GM12878 (cell line): ENCODE data around the gene NRBP1. TPM values are rescaled to one million over a fixed set of nuclear protein-coding genes. Genes with fewer than 3 reads are reported as not detected.

Experiments
- ATAC-seq: fragments of 200-7000 bp; cut with Tn5 transposase; 3 replicates; pipeline ENCODE4 v1.9.1; 2020; ENCODE audit warnings: mild to moderate bottlenecking, moderate library complexity
- BruUV-seq: library from RNA; stranded (reverse); fragments of 400-500 nt; replicated peaks from 2 replicates; lab custom pipeline; 2021; lab: Mats Ljungman, UMichigan
- CTCF ChIA-PET: fragments of 300-600 bp; sonication (Branson Sonifier 250); formaldehyde crosslinking; extraction: SDS; loops from one replicate; lab custom pipeline; 2021; ENCODE audit warnings: inconsistent platforms; lab: Yijun Ruan, JAX
- POLR2A ChIA-PET: fragments of 350-600 bp; formaldehyde crosslinking; extraction: SDS; loops from one replicate; lab custom pipeline; 2021; ENCODE audit warnings: inconsistent platforms; lab: Charles Lee
- RAD21 ChIA-PET: fragments of 300-600 bp; sonication (Branson Sonifier 250); formaldehyde crosslinking; loops from one replicate; lab custom pipeline; 2023; ENCODE audit warnings: antibody characterized with exemption; ENCODE audit not compliant: unreplicated experiment; lab: Charles Lee
- SMC1A ChIA-PET: fragments of 300-600 bp; sonication (Branson Sonifier 250); formaldehyde crosslinking; loops from one replicate; lab custom pipeline; 2023; ENCODE audit not compliant: unreplicated experiment, uncharacterized antibody; lab: Charles Lee
- DNase-seq: peaks from one replicate; pipeline ENCODE4 v3.0.0-alpha.2; 2011; ENCODE audit warnings: low read depth, low spot score
- FAIRE-seq: peaks from 3 replicates; lab custom pipeline; 2011; peaks lifted over from hg19 to GRCh38; lab: Jason Lieb, UNC
- H2AFZ ChIP-seq: 2 replicates; pipeline ENCODE4 v1.6.0; 2011; ENCODE audit warnings: low read depth, low read length, control low read depth; ENCODE audit not compliant: control insufficient read depth
- H3K27ac ChIP-seq: 2 replicates; pipeline ENCODE4 v1.5.1; 2011; ENCODE audit warnings: control low read depth; ENCODE audit not compliant: control insufficient read depth, insufficient read depth
- H3K27me3 ChIP-seq, 2 experiments: replicated peaks in 1 of 2; 2 replicates each; pipeline versions ENCODE4 v1.6.0 to v1.6.1; 2011; ENCODE audit warnings: low read length in 1 of 2; ENCODE audit not compliant: control insufficient read depth in 2 of 2, insufficient read depth in 2 of 2
- H3K36me3 ChIP-seq, 2 experiments: 2 replicates each; pipeline ENCODE4 v1.5.1; 2011; ENCODE audit warnings: low read length in 1 of 2; ENCODE audit not compliant: control insufficient read depth in 2 of 2, insufficient read depth in 2 of 2
- H3K4me1 ChIP-seq: 2 replicates; pipeline ENCODE4 v1.6.1; 2011; ENCODE audit warnings: mild to moderate bottlenecking, low read length, moderate library complexity, mixed read lengths; ENCODE audit not compliant: control insufficient read depth, insufficient read depth
- H3K4me2 ChIP-seq: 2 replicates; pipeline ENCODE4 v1.6.0; 2011; ENCODE audit warnings: control low read depth; ENCODE audit not compliant: control insufficient read depth, insufficient read depth
- H3K4me3 ChIP-seq: fragments of 200-600 bp; sonication (generic); 2 replicates; pipeline ENCODE4 v1.5.1; 2016
- H3K79me2 ChIP-seq: 2 replicates; pipeline ENCODE4 v1.6.0; 2011; ENCODE audit warnings: low read length; ENCODE audit not compliant: control insufficient read depth, insufficient read depth
- H3K9ac ChIP-seq: 2 replicates; pipeline ENCODE4 v1.8.0; 2011; ENCODE audit warnings: low read length, control low read depth, mixed read lengths; ENCODE audit not compliant: control insufficient read depth, insufficient read depth
- H3K9me3 ChIP-seq: replicated peaks from 3 replicates; pipeline ENCODE4 v1.5.1; 2011; ENCODE audit warnings: mild to moderate bottlenecking, low read length; ENCODE audit not compliant: control insufficient read depth, insufficient read depth
- H4K20me1 ChIP-seq: 2 replicates; pipeline ENCODE4 v1.6.0; 2011; ENCODE audit not compliant: control insufficient read depth, insufficient read depth
- CBX5 ChIP-seq: sonication (generic); IDR thresholded peaks from 2 replicates; pipeline ENCODE4 v1.6.1; 2016; ENCODE audit warnings: low read depth, moderate library complexity, mild to moderate bottlenecking, inconsistent platforms
- ESRRA ChIP-seq: IDR thresholded peaks from 2 replicates; pipeline ENCODE4 v1.6.1; 2012; ENCODE audit warnings: mild to moderate bottlenecking, low read length, improper control_type of control experiment
- PAX5 ChIP-seq: IDR thresholded peaks from 2 replicates; pipeline ENCODE4 v1.6.1; 2011; ENCODE audit warnings: low read depth, low read length, borderline replicate concordance
- SRF ChIP-seq, 2 experiments: IDR thresholded peaks; 2 replicates each; pipeline ENCODE4 v1.6.1; 2011; ENCODE audit warnings: low read depth in 2 of 2, low read length in 2 of 2, mild to moderate bottlenecking in 1 of 2, moderate library complexity in 1 of 2
- SUZ12 ChIP-seq: fragments of 200-600 bp; sonication (generic); IDR thresholded peaks from one replicate; pipeline ENCODE4 v1.6.1; 2018; ENCODE audit warnings: antibody characterized with exemption, mild to moderate bottlenecking; ENCODE audit not compliant: unreplicated experiment
- ZZZ3 ChIP-seq: IDR thresholded peaks from 2 replicates; pipeline ENCODE4 v1.6.1; 2011; ENCODE audit warnings: low read depth; ENCODE audit not compliant: control insufficient read depth, insufficient read length
- in situ Hi-C: fragments of 300-500 bp; cut with MboI; formaldehyde crosslinking; loops from 9 replicates; pipeline ENCODE4 v1.14.3; 2018; ENCODE audit warnings: mixed read lengths
- intact Hi-C: fragments of 100-400 bp; cut with micrococcal nuclease; formaldehyde crosslinking; loops from one replicate; pipeline ENCODE4 v1.14.2; 2022; ENCODE audit not compliant: unreplicated experiment
- polyA plus RNA-seq, 11 experiments: library from polyadenylated mRNA; depleted of rRNA in 4 of 11; unstranded in 6 of 11; stranded (reverse) in 5 of 11; fragments of >200 nt; fragmentation: Nextera tagmentation in 4 of 11; fragmentation: Illumina TruSeq in 1 of 11; extraction: Ambion mirVana in 4 of 11; extraction: Trizol in 1 of 11; gene quantifications; 1 replicate in 1 of 11; 2 replicates in 10 of 11; pipeline versions ENCODE4 v1.2.1 to v1.2.3, GENCODE V29; 2011 to 2016; ENCODE audit warnings: inconsistent platforms in 2 of 11, missing spikeins in 2 of 11, low read depth in 1 of 11
- total RNA-seq, 4 experiments: library from RNA; depleted of rRNA in 3 of 4; stranded (reverse); fragments of >200 nt in 3 of 4; fragmentation: Illumina TruSeq in 1 of 4; extraction: Trizol in 1 of 4; gene quantifications; 2 replicates each; pipeline versions ENCODE4 v1.2.1 to v1.2.3, GENCODE V29; 2013 to 2021
- TF ChIP-seq, protein P1 (sequence below): IDR thresholded peaks from 2 replicates; pipeline ENCODE4 v1.6.1; 2011; ENCODE audit warnings: low read depth, low read length, improper control_type of control experiment, borderline replicate concordance
- TF ChIP-seq, protein P2 (sequence below): IDR thresholded peaks from 2 replicates; pipeline ENCODE4 v1.6.1; 2011; ENCODE audit warnings: low read depth, mild to moderate bottlenecking, low read length, moderate library complexity, borderline replicate concordance; ENCODE audit errors: extremely low read depth
- TF ChIP-seq, protein P3 (sequence below): fragments of 450-650 bp; IDR thresholded peaks from 2 replicates; pipeline ENCODE4 v1.6.1; 2017; ENCODE audit warnings: low read depth, mild to moderate bottlenecking, moderate library complexity
- TF ChIP-seq, protein P4 (sequence below): IDR thresholded peaks from 2 replicates; pipeline ENCODE4 v1.6.1; 2012; ENCODE audit warnings: improper control_type of control experiment, low read depth, low read length; ENCODE audit not compliant: insufficient replicate concordance

The NRBP1 gene
- total and polyA plus RNA-seq, 10 of the 15 experiments (the other 5 are each of a cell fraction or from before 2014, with no cell fraction given), result 5.7 to 136 (median 66.1) TPM

DNA sequence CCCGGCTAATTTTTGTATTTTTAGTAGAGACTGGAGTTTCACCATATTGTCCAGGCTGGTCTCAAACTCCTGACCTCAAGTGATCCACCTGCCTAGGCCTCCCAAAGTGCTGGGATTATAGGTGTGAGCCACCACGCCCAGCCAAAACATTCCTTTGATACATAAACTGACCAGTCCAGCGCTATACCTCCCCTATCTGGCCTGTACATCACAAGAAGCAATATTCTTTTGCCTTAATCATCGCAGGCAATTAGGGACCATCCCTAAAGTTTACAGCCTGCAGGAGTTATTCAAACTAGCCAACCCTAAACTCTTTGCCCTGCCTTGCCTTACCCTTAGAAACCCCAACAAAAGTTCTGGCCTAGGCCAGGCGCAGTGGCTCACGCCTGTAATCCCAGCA, 12.3 kb upstream of the NRBP1 start (continued):
- TF ChIP-seq, protein P1, sequence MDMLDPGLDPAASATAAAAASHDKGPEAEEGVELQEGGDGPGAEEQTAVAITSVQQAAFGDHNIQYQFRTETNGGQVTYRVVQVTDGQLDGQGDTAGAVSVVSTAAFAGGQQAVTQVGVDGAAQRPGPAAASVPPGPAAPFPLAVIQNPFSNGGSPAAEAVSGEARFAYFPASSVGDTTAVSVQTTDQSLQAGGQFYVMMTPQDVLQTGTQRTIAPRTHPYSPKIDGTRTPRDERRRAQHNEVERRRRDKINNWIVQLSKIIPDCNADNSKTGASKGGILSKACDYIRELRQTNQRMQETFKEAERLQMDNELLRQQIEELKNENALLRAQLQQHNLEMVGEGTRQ, result no peak
- TF ChIP-seq, protein P2, sequence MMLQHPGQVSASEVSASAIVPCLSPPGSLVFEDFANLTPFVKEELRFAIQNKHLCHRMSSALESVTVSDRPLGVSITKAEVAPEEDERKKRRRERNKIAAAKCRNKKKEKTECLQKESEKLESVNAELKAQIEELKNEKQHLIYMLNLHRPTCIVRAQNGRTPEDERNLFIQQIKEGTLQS, result no peak
- TF ChIP-seq ZZZ3, result no peak

DNA sequence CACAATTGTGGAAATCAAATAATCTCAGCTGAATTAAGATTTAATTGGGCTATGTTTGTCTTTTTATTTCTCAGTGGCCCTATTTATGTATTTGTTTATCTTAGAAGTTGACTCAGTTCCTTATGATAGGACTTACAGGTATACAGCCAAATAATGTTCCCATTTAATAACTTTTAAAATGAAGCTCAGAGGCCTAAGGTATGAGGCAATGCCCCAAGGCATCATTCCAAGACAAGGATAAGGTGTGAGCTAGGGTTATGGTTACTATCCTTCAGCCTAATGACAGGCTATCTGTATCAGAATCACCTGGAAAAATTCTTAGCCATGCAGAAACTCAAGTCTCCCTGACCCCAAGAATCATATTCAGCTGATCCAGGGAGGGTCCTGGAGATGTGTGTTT, 7.4 kb upstream of the NRBP1 start:
- FAIRE-seq (no peak), DNase-seq (no peak), ATAC-seq (no peak)
- no peak overlapping the region for H2AFZ ChIP-seq
- BruUV-seq, result no TSS peak
- H3K27me3 ChIP-seq, result no peaks in the 10 kb centered on the region
- no peak overlapping the region for H3K27ac ChIP-seq
- H3K4me2 ChIP-seq, result no peak overlapping the region
- H3K4me1 ChIP-seq, result no peaks in the 10 kb centered on the region
- H3K79me2 ChIP-seq, result no peaks in the 10 kb centered on the region
- H3K9ac ChIP-seq, result no peak overlapping the region
- CTCF ChIA-PET, result interaction anchor here (1.3 to 1.4 kb wide), 2 partner anchors 11 to 263 kb away, joined by 4 to 5 read pairs; partner anchors contain the start of gene PPM1G
- in situ Hi-C loops, result no loop called here
- H3K36me3 ChIP-seq, result no peaks in the 10 kb centered on the region
- SMC1A ChIA-PET, result interaction anchor here (0.9 to 1.5 kb wide), 2 partner anchors 8 to 11 kb away, joined by 3 to 4 read pairs; partner anchors contain the start of gene PPM1G
- H3K4me3 ChIP-seq, result no peak overlapping the region
- RAD21 ChIA-PET, result interaction anchor here (0.6 kb wide), 1 partner anchor 75 kb away, joined by 3 read pairs; no protein-coding TSS in a partner anchor
- POLR2A ChIA-PET, result no interaction called here
- TF ChIP-seq SUZ12 (no peak), SRF (IDR thresholded peaks at IDR 0.05; ENCODE audit: low read depth in 2 of 2, low read length in 2 of 2) (no peak), PAX5 (no peak), CBX5 (no peak), ESRRA (no peak)
- TF ChIP-seq, protein P3, sequence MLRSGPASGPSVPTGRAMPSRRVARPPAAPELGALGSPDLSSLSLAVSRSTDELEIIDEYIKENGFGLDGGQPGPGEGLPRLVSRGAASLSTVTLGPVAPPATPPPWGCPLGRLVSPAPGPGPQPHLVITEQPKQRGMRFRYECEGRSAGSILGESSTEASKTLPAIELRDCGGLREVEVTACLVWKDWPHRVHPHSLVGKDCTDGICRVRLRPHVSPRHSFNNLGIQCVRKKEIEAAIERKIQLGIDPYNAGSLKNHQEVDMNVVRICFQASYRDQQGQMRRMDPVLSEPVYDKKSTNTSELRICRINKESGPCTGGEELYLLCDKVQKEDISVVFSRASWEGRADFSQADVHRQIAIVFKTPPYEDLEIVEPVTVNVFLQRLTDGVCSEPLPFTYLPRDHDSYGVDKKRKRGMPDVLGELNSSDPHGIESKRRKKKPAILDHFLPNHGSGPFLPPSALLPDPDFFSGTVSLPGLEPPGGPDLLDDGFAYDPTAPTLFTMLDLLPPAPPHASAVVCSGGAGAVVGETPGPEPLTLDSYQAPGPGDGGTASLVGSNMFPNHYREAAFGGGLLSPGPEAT, result no peak
- TF ChIP-seq, protein P4, sequence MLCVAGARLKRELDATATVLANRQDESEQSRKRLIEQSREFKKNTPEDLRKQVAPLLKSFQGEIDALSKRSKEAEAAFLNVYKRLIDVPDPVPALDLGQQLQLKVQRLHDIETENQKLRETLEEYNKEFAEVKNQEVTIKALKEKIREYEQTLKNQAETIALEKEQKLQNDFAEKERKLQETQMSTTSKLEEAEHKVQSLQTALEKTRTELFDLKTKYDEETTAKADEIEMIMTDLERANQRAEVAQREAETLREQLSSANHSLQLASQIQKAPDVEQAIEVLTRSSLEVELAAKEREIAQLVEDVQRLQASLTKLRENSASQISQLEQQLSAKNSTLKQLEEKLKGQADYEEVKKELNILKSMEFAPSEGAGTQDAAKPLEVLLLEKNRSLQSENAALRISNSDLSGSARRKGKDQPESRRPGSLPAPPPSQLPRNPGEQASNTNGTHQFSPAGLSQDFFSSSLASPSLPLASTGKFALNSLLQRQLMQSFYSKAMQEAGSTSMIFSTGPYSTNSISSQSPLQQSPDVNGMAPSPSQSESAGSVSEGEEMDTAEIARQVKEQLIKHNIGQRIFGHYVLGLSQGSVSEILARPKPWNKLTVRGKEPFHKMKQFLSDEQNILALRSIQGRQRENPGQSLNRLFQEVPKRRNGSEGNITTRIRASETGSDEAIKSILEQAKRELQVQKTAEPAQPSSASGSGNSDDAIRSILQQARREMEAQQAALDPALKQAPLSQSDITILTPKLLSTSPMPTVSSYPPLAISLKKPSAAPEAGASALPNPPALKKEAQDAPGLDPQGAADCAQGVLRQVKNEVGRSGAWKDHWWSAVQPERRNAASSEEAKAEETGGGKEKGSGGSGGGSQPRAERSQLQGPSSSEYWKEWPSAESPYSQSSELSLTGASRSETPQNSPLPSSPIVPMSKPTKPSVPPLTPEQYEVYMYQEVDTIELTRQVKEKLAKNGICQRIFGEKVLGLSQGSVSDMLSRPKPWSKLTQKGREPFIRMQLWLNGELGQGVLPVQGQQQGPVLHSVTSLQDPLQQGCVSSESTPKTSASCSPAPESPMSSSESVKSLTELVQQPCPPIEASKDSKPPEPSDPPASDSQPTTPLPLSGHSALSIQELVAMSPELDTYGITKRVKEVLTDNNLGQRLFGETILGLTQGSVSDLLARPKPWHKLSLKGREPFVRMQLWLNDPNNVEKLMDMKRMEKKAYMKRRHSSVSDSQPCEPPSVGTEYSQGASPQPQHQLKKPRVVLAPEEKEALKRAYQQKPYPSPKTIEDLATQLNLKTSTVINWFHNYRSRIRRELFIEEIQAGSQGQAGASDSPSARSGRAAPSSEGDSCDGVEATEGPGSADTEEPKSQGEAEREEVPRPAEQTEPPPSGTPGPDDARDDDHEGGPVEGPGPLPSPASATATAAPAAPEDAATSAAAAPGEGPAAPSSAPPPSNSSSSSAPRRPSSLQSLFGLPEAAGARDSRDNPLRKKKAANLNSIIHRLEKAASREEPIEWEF, result no peak
- no peaks in the 10 kb centered on the region for H3K9me3 ChIP-seq
- intact Hi-C loops, result no loop called here
- no peaks in the 10 kb centered on the region for H4K20me1 ChIP-seq
